Panc1 (cell line): ENCODE results near the gene SNU13. TPM values are rescaled to one million over a fixed set of nuclear protein-coding genes. Genes with fewer than 3 reads are reported as not detected.

Experiments used
- ATAC-seq: fragments of 200-7000 bp; cut with Tn5 transposase; 2 replicates; pipeline ENCODE4 v1.9.1; 2020; ENCODE audit warnings: mild to moderate bottlenecking, moderate library complexity
- BruUV-seq: library from RNA; stranded (reverse); fragments of 400-500 nt; replicated peaks from 2 replicates; lab custom pipeline; 2021; lab: Mats Ljungman, UMichigan
- CTCF ChIA-PET: fragments of 300-600 bp; sonication (Branson Sonifier 250); formaldehyde crosslinking; loops from one replicate; lab custom pipeline; 2022; ENCODE audit warnings: antibody characterized with exemption; lab: Charles Lee
- POLR2A ChIA-PET: fragments of 300-600 bp; sonication (Branson Sonifier 250); formaldehyde crosslinking; loops from one replicate; lab custom pipeline; 2022; ENCODE audit warnings: antibody characterized with exemption; lab: Charles Lee
- DNase-seq: peaks from one replicate; pipeline ENCODE4 v3.0.0-alpha.2; 2010; ENCODE audit warnings: low read depth, low spot score
- H3K27ac ChIP-seq: 2 replicates; pipeline ENCODE4 v1.5.1; 2011; ENCODE audit warnings: mild to moderate bottlenecking, low read length, inconsistent platforms
- H3K27me3 ChIP-seq: fragments of 200-500 bp; sonication (Bioruptor generic); 2 replicates; pipeline ENCODE4 v1.6.0; 2014; ENCODE audit warnings: low read length, inconsistent platforms; ENCODE audit not compliant: control insufficient read depth, insufficient read depth
- H3K36me3 ChIP-seq: fragments of 200-500 bp; sonication (Bioruptor generic); 2 replicates; pipeline ENCODE4 v1.5.1; 2014; ENCODE audit warnings: inconsistent platforms, mild to moderate bottlenecking, low read length, moderate library complexity; ENCODE audit not compliant: control insufficient read depth, insufficient read depth
- H3K4me1 ChIP-seq: 2 replicates; pipeline ENCODE4 v1.5.1; 2011; ENCODE audit warnings: inconsistent platforms, mild to moderate bottlenecking, low read length, moderate library complexity; ENCODE audit not compliant: control insufficient read depth, insufficient read depth
- H3K4me3 ChIP-seq, 2 experiments: 2 replicates each; pipeline ENCODE4 v1.5.1; 2011 to 2012; ENCODE audit warnings: low read depth in 2 of 2, low read length in 2 of 2, mild to moderate bottlenecking in 2 of 2, inconsistent platforms in 1 of 2, moderate library complexity in 1 of 2
- H3K9me3 ChIP-seq: fragments of 200-500 bp; sonication (Bioruptor generic); 2 replicates; pipeline ENCODE4 v1.5.1; 2014; ENCODE audit warnings: low read depth, mild to moderate bottlenecking, inconsistent platforms, low read length, moderate library complexity; ENCODE audit not compliant: control insufficient read depth, insufficient read depth
- POLR2AphosphoS5 ChIP-seq: IDR thresholded peaks from 2 replicates; pipeline ENCODE4 v1.6.1; 2012; ENCODE audit warnings: mild to moderate bottlenecking, low read depth, low read length, moderate library complexity
- SIN3A ChIP-seq: IDR thresholded peaks from 2 replicates; pipeline ENCODE4 v1.6.1; 2012; ENCODE audit warnings: low read depth, mild to moderate bottlenecking, low read length, moderate library complexity, borderline replicate concordance; ENCODE audit not compliant: insufficient read depth
- TCF7L2 ChIP-seq: IDR thresholded peaks from 2 replicates; pipeline ENCODE4 v1.6.1; 2011; ENCODE audit warnings: mild to moderate bottlenecking, low read depth, low read length, inconsistent platforms
- in situ Hi-C: cut with HindIII; loops from 2 replicates; pipeline ENCODE4 v1.10.0; 2016; ENCODE audit warnings: low sequenced_read_pairs, low pct_unique_long_range_greater_than_20kb
- intact Hi-C: fragments of 100-400 bp; cut with micrococcal nuclease; formaldehyde crosslinking; loops from one replicate; pipeline ENCODE4 v1.10.0; 2022; ENCODE audit not compliant: unreplicated experiment
- total RNA-seq: library from RNA; stranded (reverse); gene quantifications from one replicate; pipeline ENCODE4 v1.2.1, GENCODE V29; 2021; ENCODE audit not compliant: unreplicated experiment
- TF ChIP-seq, protein P1 (sequence below): fragments of 450-650 bp; IDR thresholded peaks from 2 replicates; pipeline ENCODE4 v1.5.1; 2017; ENCODE audit warnings: mild to moderate bottlenecking
- TF ChIP-seq, protein P2 (sequence below), 2 experiments: IDR thresholded peaks; 2 replicates each; pipeline ENCODE4 v1.6.1; 2011 to 2012; ENCODE audit warnings: low read depth in 2 of 2, control low read depth in 1 of 2, low read length in 1 of 2, mild to moderate bottlenecking in 1 of 2, moderate library complexity in 1 of 2; ENCODE audit not compliant: insufficient read depth in 1 of 2

The SNU13 gene
- total RNA-seq, 1 experiment from 2014 or later: 113 TPM

DNA sequence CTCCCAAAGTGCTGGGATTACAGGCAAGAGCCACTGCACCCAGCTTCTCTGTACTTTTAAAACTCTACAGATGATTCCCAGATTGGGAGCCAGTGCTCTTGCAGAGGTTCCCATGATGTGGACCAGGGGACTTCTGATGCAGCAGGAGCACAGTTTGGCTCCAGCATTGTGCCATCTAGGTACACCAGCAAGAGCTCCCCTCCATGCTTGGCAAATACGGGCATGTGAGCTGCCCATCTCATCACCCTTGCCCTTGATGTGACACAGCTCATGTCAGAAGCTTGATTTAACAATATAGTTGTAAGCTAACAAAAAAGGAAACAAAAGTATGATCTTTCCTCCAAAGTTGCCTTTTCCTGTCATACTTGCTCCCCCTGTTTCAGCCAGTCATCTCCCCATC lies 28.7 kb downstream of the SNU13 start:
- ATAC-seq: no peak
- peaks cover 29% of the 10 kb centered on the region; the same call in 1 of the 2 replicates for H3K36me3 ChIP-seq
- no peak overlapping the region for H3K27ac ChIP-seq
- ChIA-PET CTCF (no interaction called here), POLR2A (interaction anchor here (1.0 kb wide), 1 partner anchor 9 kb away, joined by 5 read pairs; no protein-coding TSS in a partner anchor)
- no peak for TF ChIP-seq TCF7L2
- no peak for TF ChIP-seq POLR2AphosphoS5
- TF ChIP-seq, protein P1, sequence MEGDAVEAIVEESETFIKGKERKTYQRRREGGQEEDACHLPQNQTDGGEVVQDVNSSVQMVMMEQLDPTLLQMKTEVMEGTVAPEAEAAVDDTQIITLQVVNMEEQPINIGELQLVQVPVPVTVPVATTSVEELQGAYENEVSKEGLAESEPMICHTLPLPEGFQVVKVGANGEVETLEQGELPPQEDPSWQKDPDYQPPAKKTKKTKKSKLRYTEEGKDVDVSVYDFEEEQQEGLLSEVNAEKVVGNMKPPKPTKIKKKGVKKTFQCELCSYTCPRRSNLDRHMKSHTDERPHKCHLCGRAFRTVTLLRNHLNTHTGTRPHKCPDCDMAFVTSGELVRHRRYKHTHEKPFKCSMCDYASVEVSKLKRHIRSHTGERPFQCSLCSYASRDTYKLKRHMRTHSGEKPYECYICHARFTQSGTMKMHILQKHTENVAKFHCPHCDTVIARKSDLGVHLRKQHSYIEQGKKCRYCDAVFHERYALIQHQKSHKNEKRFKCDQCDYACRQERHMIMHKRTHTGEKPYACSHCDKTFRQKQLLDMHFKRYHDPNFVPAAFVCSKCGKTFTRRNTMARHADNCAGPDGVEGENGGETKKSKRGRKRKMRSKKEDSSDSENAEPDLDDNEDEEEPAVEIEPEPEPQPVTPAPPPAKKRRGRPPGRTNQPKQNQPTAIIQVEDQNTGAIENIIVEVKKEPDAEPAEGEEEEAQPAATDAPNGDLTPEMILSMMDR: no peak
- TF ChIP-seq, protein P2, sequence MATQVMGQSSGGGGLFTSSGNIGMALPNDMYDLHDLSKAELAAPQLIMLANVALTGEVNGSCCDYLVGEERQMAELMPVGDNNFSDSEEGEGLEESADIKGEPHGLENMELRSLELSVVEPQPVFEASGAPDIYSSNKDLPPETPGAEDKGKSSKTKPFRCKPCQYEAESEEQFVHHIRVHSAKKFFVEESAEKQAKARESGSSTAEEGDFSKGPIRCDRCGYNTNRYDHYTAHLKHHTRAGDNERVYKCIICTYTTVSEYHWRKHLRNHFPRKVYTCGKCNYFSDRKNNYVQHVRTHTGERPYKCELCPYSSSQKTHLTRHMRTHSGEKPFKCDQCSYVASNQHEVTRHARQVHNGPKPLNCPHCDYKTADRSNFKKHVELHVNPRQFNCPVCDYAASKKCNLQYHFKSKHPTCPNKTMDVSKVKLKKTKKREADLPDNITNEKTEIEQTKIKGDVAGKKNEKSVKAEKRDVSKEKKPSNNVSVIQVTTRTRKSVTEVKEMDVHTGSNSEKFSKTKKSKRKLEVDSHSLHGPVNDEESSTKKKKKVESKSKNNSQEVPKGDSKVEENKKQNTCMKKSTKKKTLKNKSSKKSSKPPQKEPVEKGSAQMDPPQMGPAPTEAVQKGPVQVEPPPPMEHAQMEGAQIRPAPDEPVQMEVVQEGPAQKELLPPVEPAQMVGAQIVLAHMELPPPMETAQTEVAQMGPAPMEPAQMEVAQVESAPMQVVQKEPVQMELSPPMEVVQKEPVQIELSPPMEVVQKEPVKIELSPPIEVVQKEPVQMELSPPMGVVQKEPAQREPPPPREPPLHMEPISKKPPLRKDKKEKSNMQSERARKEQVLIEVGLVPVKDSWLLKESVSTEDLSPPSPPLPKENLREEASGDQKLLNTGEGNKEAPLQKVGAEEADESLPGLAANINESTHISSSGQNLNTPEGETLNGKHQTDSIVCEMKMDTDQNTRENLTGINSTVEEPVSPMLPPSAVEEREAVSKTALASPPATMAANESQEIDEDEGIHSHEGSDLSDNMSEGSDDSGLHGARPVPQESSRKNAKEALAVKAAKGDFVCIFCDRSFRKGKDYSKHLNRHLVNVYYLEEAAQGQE (IDR thresholded peaks at IDR 0.05; ENCODE audit: insufficient read depth in 1 of 2, low read depth in 2 of 2, low read length in 1 of 2): no peak
- no peak for TF ChIP-seq SIN3A
- intact Hi-C loops (no loop called here), in situ Hi-C loops (no loop called here)
- H3K4me1 ChIP-seq: no peaks in the 10 kb centered on the region
- no peak overlapping the region for H3K4me3 ChIP-seq
- BruUV-seq: no TSS peak
- H3K9me3 ChIP-seq: no peaks in the 10 kb centered on the region
- H3K27me3 ChIP-seq: no peaks in the 10 kb centered on the region
- DNase-seq: no peak

GRCh38 chr22:41658869-41659268 lies 29.8 kb downstream of the SNU13 start:
- no TSS peak for BruUV-seq
- Histone ChIP-seq H3K27me3 (no peaks in the 10 kb centered on the region), H3K4me1 (no peaks in the 10 kb centered on the region), H3K27ac (no peak overlapping the region), H3K36me3 (peaks cover 37% of the 10 kb centered on the region; the same call in 1 of the 2 replicates), H3K4me3 (no peak overlapping the region), H3K9me3 (no peaks in the 10 kb centered on the region)
- ATAC-seq: no peak
- no peak for DNase-seq
- TF ChIP-seq, protein P2 (IDR thresholded peaks at IDR 0.05; ENCODE audit: insufficient read depth in 1 of 2, low read depth in 2 of 2, low read length in 1 of 2): no peak
- TF ChIP-seq POLR2AphosphoS5 (no peak), TCF7L2 (no peak), SIN3A (no peak)
- TF ChIP-seq, protein P1: no peak
- in situ Hi-C loops (no loop called here), intact Hi-C loops (no loop called here)
- CTCF ChIA-PET: no interaction called here
- POLR2A ChIA-PET: no interaction called here
